K562 (cell line): ENCODE measurements around the gene SLC30A3. TPM values are rescaled to one million over a fixed set of nuclear protein-coding genes. Genes with fewer than 3 reads are reported as not detected.

Experiments
- ATAC-seq: fragments of 200-7000 bp; cut with Tn5 transposase; 3 replicates; pipeline ENCODE4 v1.9.1; 2020; ENCODE audit warnings: moderate library complexity
- BruUV-seq: library from RNA; stranded (reverse); fragments of 400-500 nt; replicated peaks from 2 replicates; lab custom pipeline; 2021; lab: Mats Ljungman, UMichigan
- CTCF ChIA-PET: fragments of 300-600 bp; formaldehyde crosslinking; extraction: SDS; loops from one replicate; lab custom pipeline; 2021; ENCODE audit warnings: low intra/inter-chr PET ratio; lab: Yijun Ruan, JAX
- POLR2A ChIA-PET: fragments of 300-600, 350-650 bp; sonication (Branson Sonifier 250); formaldehyde crosslinking; extraction: SDS; loops from one replicate; lab custom pipeline; 2021; ENCODE audit warnings: antibody characterized with exemption, inconsistent platforms; lab: Yijun Ruan, JAX
- DNase-seq, 4 experiments: peaks; one replicate each; pipeline versions ENCODE4 v3.0.0 to v3.0.0-alpha.2; 2011 to 2018; ENCODE audit warnings: low spot score in 3 of 4, mixed read lengths in 3 of 4; ENCODE audit errors: extremely low read depth in 1 of 4
- FAIRE-seq: peaks from 2 replicates; lab custom pipeline; 2011; peaks lifted over from hg19 to GRCh38; lab: Jason Lieb, UNC
- H2AFZ ChIP-seq: 2 replicates; pipeline ENCODE4 v1.6.0; 2011; ENCODE audit warnings: low read depth, low read length, control low read depth, inconsistent platforms
- H3K27ac ChIP-seq: fragments of 200-600 bp; 3 replicates; pipeline ENCODE4 v1.8.0; 2011; ENCODE audit warnings: low read depth, mild to moderate bottlenecking, control low read depth, inconsistent platforms, low read length, moderate library complexity, mixed read lengths; ENCODE audit errors: extremely low read depth
- H3K27me3 ChIP-seq, 2 experiments: fragments of 300-600 bp in 1 of 2; 2 replicates in 1 of 2; 3 replicates in 1 of 2; pipeline versions ENCODE4 v1.6.0 to v1.8.0; 2011; ENCODE audit warnings: inconsistent platforms in 2 of 2, low read length in 2 of 2, mild to moderate bottlenecking in 1 of 2, mixed read lengths in 1 of 2, moderate library complexity in 1 of 2; ENCODE audit not compliant: control insufficient read depth in 2 of 2, insufficient read depth in 2 of 2
- H3K36me3 ChIP-seq: fragments of 300-600 bp; 3 replicates; pipeline ENCODE4 v1.8.0; 2011; ENCODE audit warnings: mild to moderate bottlenecking, low read length, inconsistent platforms; ENCODE audit not compliant: control insufficient read depth, insufficient read depth
- H3K4me1 ChIP-seq, 2 experiments: fragments of 200-600 bp in 1 of 2; replicated peaks in 1 of 2; 2 replicates in 1 of 2; 3 replicates in 1 of 2; pipeline versions ENCODE4 v1.5.1 to v1.8.0; 2011; ENCODE audit warnings: inconsistent platforms in 2 of 2, low read length in 2 of 2, mild to moderate bottlenecking in 1 of 2, mixed read lengths in 1 of 2, moderate library complexity in 1 of 2; ENCODE audit not compliant: control insufficient read depth in 2 of 2, insufficient read depth in 2 of 2
- H3K4me2 ChIP-seq: 2 replicates; pipeline ENCODE4 v1.6.1; 2011; ENCODE audit warnings: low read length, control low read depth, inconsistent platforms, mixed read lengths; ENCODE audit not compliant: insufficient read depth
- H3K4me3 ChIP-seq: fragments of 200-600 bp; sonication (generic), shearing (Covaris generic); 2 replicates; pipeline ENCODE4 v1.5.1; 2016; ENCODE audit warnings: control low read depth, inconsistent platforms
- H3K79me2 ChIP-seq: fragments of 200-600 bp; 3 replicates; pipeline ENCODE4 v1.8.0; 2011; ENCODE audit warnings: low read length, inconsistent platforms; ENCODE audit not compliant: control insufficient read depth, insufficient read depth
- H3K9ac ChIP-seq, 2 experiments: 2 replicates each; pipeline versions ENCODE4 v1.6.0 to v1.6.1; 2011; ENCODE audit warnings: low read depth in 2 of 2, low read length in 2 of 2, control low read depth in 1 of 2, inconsistent platforms in 1 of 2, mild to moderate bottlenecking in 1 of 2, mixed read lengths in 1 of 2; ENCODE audit not compliant: insufficient read depth in 1 of 2
- H3K9me1 ChIP-seq: one replicate; pipeline ENCODE4 v1.6.0; 2011; ENCODE audit warnings: inconsistent platforms, mild to moderate bottlenecking, low read length, moderate library complexity; ENCODE audit not compliant: control insufficient read depth, insufficient read depth
- H3K9me3 ChIP-seq: replicated peaks from 2 replicates; pipeline ENCODE4 v1.5.1; 2011; ENCODE audit warnings: low read depth, low read length, inconsistent platforms; ENCODE audit not compliant: control insufficient read depth, insufficient read depth
- H4K20me1 ChIP-seq: replicated peaks from 2 replicates; pipeline ENCODE4 v1.6.1; 2011; ENCODE audit warnings: low read length, inconsistent platforms, mixed read lengths; ENCODE audit not compliant: control insufficient read depth, insufficient read depth
- WGBS: fragments of 100-300 bp; shearing (Covaris generic); methylation state at CpG from one replicate; pipeline ENCODE4 v1.1.6; 2016; ENCODE audit warnings: low coverage, mixed read lengths; ENCODE audit not compliant: insufficient coverage; ENCODE audit errors: missing lambda C conversion rate; 5-methylcytosine and 5-hydroxymethylcytosine counted together
- in situ Hi-C: fragments of 300-500 bp; cut with MboI; formaldehyde crosslinking; loops from 4 replicates; pipeline ENCODE4 v1.15.0; 2018; ENCODE audit warnings: inconsistent platforms, mixed read lengths
- intact Hi-C: fragments of 100-400 bp; cut with micrococcal nuclease; formaldehyde crosslinking; loops from 2 replicates; pipeline ENCODE4 v1.14.2; 2022
- polyA plus RNA-seq, 8 experiments: library from polyadenylated mRNA; depleted of rRNA in 4 of 8; stranded (reverse) in 5 of 8; unstranded in 3 of 8; fragments of >200 nt; fragmentation: Nextera tagmentation in 2 of 8; fragmentation: Illumina TruSeq in 1 of 8; extraction: Ambion mirVana in 2 of 8; extraction: Trizol in 1 of 8; gene quantifications; 2 replicates each; pipeline versions ENCODE4 v1.2.1 to v1.2.3, GENCODE V29; 2011 to 2014; ENCODE audit warnings: inconsistent platforms in 1 of 8, missing spikeins in 1 of 8
- total RNA-seq, 7 experiments: library from RNA; depleted of rRNA in 6 of 7; stranded (reverse); fragments of >200 nt in 6 of 7; fragmentation: Illumina TruSeq in 2 of 7; extraction: Trizol in 2 of 7; gene quantifications; 2 replicates each; pipeline versions ENCODE4 v1.2.1 to v1.2.3, GENCODE V29; 2011 to 2021; ENCODE audit warnings: low replicate concordance in 1 of 7
- TF ChIP-seq, protein P1 (sequence below): sonication (generic); formaldehyde crosslinking; IDR thresholded peaks from 2 replicates; pipeline ENCODE4 v1.8.0; 2022; ENCODE audit warnings: mild to moderate bottlenecking, missing genetic modification reagents

Gene SLC30A3
- total and polyA plus RNA-seq, 9 of the 15 experiments (the other 6 are each of a cell fraction or from before 2014, with no cell fraction given): 0.03 to 2.7 (median 0.89) TPM; not detected in 1

DNA sequence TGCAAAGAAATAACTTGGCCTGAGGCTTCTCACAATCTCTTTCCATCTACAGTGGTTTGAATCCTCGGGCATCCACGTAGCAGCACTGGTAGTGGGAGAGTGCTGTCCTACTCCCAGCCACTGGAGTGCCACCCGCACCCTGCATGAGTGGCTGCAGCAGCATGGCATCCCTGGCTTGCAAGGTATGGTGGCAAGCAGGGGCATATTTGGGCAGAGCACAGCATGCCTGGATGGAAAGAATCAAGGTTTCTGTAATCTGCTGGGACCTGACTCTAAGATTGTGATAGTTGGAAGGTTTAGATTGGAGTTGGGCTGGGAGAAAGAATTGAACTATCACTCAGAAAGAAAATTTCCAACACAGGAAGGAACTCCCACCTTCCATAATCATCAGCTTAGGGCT, 41.7 kb downstream of the SLC30A3 start:
- Histone ChIP-seq H3K9me3 (no peaks in the 10 kb centered on the region), H3K27ac (no peak overlapping the region), H4K20me1 (no peaks in the 10 kb centered on the region), H3K4me1 (peaks cover 19% of the 10 kb centered on the region in 2 experiments; a peak in 4 of 5 replicates), H3K4me3 (no peak overlapping the region), H3K27me3 (no peaks in the 10 kb centered on the region), H3K9me1 (peaks cover 3% of the 10 kb centered on the region), H3K36me3 (peaks cover 89% of the 10 kb centered on the region), H3K9ac (peak overlapping the region in 1 of 2 experiments; percentile 57; a peak in 1 of 4 replicates), H3K4me2 (no peak overlapping the region), H2AFZ (no peak overlapping the region), H3K79me2 (peaks cover 40% of the 10 kb centered on the region)
- TF ChIP-seq, protein P1, sequence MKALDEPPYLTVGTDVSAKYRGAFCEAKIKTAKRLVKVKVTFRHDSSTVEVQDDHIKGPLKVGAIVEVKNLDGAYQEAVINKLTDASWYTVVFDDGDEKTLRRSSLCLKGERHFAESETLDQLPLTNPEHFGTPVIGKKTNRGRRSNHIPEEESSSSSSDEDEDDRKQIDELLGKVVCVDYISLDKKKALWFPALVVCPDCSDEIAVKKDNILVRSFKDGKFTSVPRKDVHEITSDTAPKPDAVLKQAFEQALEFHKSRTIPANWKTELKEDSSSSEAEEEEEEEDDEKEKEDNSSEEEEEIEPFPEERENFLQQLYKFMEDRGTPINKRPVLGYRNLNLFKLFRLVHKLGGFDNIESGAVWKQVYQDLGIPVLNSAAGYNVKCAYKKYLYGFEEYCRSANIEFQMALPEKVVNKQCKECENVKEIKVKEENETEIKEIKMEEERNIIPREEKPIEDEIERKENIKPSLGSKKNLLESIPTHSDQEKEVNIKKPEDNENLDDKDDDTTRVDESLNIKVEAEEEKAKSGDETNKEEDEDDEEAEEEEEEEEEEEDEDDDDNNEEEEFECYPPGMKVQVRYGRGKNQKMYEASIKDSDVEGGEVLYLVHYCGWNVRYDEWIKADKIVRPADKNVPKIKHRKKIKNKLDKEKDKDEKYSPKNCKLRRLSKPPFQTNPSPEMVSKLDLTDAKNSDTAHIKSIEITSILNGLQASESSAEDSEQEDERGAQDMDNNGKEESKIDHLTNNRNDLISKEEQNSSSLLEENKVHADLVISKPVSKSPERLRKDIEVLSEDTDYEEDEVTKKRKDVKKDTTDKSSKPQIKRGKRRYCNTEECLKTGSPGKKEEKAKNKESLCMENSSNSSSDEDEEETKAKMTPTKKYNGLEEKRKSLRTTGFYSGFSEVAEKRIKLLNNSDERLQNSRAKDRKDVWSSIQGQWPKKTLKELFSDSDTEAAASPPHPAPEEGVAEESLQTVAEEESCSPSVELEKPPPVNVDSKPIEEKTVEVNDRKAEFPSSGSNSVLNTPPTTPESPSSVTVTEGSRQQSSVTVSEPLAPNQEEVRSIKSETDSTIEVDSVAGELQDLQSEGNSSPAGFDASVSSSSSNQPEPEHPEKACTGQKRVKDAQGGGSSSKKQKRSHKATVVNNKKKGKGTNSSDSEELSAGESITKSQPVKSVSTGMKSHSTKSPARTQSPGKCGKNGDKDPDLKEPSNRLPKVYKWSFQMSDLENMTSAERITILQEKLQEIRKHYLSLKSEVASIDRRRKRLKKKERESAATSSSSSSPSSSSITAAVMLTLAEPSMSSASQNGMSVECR (CRISPR knock-in tag): no peak
- FAIRE-seq: no peak
- in situ Hi-C loops: no loop called here
- 96% methylated on average over 3 of the region's 3 CpGs for WGBS
- ChIA-PET CTCF (no interaction called here), POLR2A (interaction anchor here (0.6 kb wide), 2 partner anchors 124 to 160 kb away, joined by 3 read pairs; no protein-coding TSS in a partner anchor)
- ATAC-seq: no peak
- DNase-seq: no peak
- intact Hi-C loops: no loop called here
- no TSS peak for BruUV-seq
